Measurements from ENCODE around the gene GGTA1.

DNA sequence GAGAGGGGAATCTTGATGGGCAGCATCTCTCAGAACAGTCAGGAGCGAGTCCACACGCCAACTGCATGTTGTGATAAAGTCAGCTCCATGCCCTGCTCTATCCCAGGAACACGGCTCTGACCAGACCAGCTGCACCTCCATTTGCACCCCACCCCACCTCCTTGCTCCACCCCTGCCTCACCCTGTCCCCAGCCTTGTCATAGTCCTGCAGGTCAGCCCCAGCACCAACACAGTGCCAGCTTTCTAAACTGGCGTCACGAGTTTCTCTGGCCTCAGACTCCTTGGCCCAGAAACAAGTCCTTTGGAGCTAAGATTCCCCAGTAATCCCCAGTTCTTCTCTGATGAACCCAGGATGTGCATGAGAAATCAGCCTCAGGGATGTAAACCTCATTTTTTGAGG lies 23.5 kb downstream of the GGTA1 start:
- TF ChIP-seq, protein P1, sequence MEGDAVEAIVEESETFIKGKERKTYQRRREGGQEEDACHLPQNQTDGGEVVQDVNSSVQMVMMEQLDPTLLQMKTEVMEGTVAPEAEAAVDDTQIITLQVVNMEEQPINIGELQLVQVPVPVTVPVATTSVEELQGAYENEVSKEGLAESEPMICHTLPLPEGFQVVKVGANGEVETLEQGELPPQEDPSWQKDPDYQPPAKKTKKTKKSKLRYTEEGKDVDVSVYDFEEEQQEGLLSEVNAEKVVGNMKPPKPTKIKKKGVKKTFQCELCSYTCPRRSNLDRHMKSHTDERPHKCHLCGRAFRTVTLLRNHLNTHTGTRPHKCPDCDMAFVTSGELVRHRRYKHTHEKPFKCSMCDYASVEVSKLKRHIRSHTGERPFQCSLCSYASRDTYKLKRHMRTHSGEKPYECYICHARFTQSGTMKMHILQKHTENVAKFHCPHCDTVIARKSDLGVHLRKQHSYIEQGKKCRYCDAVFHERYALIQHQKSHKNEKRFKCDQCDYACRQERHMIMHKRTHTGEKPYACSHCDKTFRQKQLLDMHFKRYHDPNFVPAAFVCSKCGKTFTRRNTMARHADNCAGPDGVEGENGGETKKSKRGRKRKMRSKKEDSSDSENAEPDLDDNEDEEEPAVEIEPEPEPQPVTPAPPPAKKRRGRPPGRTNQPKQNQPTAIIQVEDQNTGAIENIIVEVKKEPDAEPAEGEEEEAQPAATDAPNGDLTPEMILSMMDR (conservative IDR thresholded peaks at IDR 0.05; ENCODE audit: low read depth, low read length), result no peak
- TF ChIP-seq EZH2 (IDR thresholded peaks at IDR 0.05; ENCODE audit: low read length, unreplicated experiment), result no peak

Measured in PC-3 (cell line).